ENCODE measurements around the gene FILIP1L.

Gene FILIP1L

DNA sequence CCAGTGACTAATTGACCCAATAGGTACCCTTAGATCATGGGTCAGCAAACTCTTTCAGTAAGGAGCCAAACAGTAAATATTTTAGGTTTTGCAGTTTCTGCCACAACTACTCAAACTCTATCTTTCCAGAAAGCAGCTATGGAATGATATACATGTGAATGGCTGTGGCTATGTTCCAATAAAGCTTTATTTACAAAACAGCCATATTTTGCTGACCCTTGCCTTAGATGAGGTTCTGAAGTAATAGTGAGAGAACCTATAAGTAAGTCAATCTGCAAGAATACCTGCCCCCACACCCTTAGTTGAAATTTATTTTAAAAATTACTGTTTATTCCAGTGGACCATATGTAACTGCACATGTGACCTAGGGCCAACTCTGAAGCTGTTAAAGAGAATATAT lies 162.6 kb downstream of the FILIP1L start:
- DNase-seq (ENCODE audit: low read depth in 3 of 3) = no peak

DNA sequence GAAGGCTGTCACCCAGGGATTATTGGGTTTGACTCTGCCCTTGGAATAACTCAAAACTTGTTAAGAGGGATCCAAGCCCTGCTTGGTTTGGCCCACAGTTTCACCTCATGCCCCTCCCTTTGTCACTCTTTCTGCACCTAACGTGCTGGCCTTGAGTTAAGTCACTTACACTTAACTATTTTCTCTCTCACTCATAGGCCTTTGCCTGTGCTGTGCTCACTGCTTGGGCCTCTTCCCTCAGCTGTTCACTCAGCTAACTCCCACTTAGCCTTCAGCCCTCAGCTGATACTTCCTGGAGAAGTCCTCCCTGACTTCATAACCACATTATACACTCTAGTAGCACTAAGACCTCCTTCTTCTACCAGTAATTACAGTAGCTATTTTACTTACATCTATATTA lies 163.4 kb downstream of the FILIP1L start:
- no peak for DNase-seq (ENCODE audit: low read depth in 3 of 3)

DNA sequence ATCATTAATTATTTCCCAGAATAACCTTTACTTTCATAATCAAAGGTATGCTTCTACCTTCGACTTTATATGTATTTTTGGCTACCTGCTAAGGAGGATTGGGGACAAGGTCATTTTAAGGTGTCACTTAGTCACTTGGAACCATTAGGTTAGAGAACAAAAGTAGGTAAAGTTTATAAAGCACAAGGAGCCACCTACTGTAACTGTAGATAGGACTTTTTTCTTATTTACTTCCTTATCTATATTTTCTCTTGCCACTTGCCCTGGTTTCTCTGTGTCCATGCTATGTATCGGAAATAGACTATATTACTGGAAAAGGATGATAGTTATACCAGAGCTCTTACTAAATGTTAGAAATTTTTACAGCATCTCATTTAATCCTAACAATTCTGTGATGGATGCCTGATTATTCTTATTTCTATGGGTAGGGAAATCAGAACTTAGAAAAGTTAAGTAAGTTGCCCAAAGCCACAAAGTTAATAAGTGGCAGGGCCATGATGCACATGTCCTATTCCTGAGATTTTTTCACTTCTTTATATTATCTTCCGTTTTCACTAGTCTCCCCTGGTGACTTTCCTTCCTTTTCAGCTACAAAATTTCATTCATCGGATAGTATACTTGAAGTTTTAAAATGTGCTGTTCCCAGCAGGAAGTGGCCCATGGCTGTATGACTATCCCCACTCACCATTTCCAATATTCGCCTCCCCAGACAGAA lies 164.2 kb downstream of the FILIP1L start:
- DNase-seq (ENCODE audit: low read depth in 3 of 3) = no peak

DNA sequence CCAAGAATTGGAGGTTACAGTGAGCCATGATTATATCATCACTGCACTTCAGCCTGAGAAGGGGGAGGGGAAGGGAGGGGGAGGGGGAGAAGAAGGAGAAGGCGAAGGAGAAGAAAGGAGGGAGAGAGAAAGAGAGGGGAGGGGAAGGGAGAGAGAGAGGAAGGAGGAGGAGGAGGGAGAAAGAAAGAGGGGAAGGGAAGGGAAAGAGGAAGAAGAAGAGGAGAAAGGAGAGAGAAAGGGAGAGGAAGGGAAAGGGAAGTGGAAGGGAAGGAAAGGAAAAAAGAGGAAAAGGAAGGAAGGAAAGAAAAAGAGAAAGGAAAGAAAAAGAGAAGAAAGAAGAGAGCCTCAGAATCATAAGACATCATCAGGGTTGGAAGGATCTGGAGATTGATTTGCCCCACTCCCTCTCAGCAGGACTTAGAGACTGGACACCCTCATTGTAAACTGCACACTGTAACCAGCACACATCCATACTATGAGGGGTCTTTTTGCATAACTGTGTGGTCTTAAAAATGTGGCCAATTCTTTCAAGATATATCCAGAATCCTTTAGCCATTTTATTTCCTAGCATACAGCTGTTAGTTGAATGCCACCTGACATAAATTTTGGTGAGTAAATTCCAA lies 165.7 kb downstream of the FILIP1L start:
- no peak for DNase-seq (ENCODE audit: low read depth in 3 of 3)

DNA sequence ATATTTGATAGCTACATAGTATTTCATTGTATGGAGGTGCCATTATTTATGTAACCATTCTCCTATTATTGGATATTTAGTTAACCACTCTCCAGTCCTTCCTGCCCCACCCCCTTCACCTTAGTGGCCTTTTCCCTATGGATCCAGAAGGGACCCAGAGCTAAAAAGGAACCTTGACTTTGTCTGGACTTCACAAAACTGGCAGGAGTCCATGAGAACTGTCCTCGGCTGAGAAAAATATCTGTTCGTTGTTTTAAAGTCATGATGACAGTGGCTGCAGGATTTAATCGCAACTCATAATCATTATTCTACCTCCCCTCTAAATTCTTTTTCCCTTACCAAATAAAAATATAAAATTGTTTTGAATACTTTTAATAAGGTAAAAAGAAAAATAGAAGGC lies 166.9 kb downstream of the FILIP1L start:
- DNase-seq (ENCODE audit: low read depth in 3 of 3) = no peak

DNA sequence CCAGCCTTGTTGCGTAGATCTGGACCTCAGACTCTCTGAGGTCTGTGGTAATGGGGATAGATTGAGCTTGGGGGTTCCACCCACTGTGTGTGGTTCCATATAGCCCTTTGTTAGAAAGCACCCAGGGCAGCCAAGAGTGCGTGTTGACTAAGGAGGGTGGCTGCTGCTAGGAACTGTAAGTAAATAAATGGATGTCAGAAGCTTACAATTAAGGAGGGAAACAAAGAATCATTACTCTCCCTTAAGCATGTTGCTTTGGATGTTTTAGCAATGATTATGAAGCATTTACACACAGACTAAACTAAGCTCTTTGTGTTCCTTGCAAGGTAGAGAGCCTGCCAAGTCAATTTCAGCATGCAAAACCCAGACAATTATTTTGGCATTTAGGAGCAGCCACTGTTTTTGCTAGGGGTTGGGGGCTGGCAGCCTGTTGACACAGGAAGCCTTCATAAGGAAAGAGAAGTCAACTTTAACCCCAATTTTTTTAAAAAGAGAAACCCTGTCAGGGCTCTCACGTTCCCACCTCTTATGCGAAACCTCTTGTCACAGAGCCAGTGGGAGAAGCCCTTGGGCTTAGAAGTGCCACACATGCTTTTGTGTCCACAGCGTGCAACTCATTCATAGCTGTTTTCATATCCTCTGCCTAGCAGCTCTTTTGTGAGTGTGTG lies 168.8 kb downstream of the FILIP1L start:
- no peak for DNase-seq (ENCODE audit: low read depth in 3 of 3)

DNA sequence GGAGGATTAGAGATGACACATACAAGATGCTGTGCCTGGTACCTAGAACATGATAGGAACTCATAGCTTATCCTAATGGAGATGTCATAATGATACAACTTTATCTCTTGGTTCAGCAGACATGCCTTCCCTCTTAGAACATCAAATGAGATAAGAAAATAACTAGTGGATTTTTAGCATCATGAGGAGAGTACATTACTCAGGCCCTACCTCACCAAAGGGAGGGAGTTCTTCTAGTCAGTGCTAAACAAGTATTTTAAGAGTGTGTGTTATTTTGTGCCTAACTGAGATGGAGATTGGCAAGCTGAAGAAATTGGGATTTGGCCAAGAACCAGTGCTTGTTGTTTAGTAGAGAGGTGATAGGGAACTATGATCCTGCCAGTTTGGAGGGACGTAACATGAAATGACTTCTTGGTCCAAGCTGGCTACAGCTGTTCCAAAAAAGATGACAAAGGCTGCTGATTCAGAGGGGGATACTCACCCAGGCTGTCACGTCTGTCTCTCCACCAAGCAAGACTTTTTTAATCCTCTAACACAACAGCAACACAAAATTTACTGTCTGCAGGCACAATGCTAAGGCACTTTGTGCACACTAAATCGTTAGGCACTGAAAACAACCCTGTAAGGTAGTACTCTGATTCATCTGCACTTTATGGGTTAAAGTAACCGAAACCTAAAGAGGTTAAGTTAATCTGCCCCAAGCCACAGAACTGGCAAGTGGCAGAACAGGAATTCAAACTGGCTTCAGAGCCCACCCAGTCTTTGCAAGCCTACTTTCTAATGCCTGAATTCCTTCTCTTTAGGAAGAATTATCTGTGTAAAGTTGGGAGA lies 170.2 kb downstream of the FILIP1L start:
- DNase-seq (ENCODE audit: low read depth in 3 of 3) = no peak

DNA sequence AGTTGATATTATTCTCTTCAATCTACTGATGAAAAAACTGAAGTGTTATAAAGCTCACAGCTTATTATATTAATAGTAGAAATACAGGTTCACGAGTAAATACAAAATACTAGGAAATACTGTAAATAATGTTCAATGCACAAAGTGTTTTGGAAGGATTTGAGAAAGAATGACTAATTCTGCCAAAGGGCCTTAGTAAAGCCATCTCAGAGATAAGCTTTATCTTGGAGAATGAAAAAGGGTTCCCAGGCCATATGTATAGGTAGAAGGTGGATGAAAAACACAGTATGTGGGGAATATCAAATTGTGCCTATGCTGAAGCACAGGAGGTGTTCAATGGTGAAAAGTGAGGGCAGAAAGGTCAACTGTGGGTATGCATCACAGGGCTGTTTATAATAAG lies 173.1 kb downstream of the FILIP1L start:
- no peak for DNase-seq (ENCODE audit: low read depth in 3 of 3)

DNA sequence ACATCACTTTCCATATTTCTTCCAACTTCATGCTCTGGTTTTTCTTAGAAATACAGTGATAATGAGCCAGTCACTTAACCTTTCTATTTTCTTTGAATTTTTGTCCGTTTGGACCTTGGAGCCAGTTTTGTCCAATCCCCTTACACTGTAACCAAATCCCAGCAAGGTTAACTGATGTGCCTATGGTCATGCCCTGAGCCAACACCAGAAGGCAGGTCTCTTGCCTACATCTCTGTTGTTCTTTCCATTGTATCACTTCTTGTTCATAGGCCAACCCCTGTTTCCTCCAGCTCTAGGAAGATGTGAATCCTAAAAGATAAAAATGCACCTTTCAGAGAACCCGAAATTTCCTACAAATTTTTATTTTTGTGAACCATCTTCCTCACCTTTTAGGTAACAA lies 174.0 kb downstream of the FILIP1L start:
- DNase-seq (ENCODE audit: low read depth in 3 of 3) = no peak

DNA sequence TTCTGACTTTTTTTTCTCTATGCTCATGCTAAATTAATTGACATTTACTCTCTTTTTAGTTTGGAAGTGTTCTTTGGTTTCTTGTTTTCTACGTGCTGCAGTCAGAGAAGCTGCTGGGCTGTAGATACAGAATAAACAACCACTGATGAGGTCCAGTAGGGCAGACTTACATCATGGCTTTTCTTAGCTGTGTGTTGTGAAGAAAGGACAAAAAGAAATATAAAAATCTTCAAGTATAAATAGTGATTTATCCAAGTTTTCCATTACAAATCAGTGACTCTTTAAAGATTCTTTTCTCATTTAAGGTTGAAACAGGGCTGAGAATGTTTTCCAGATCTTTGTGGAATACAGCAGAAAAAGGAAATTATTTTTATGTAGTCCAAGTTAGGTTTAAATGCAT lies 174.4 kb downstream of the FILIP1L start:
- DNase-seq (ENCODE audit: low read depth in 3 of 3) = no peak

DNA sequence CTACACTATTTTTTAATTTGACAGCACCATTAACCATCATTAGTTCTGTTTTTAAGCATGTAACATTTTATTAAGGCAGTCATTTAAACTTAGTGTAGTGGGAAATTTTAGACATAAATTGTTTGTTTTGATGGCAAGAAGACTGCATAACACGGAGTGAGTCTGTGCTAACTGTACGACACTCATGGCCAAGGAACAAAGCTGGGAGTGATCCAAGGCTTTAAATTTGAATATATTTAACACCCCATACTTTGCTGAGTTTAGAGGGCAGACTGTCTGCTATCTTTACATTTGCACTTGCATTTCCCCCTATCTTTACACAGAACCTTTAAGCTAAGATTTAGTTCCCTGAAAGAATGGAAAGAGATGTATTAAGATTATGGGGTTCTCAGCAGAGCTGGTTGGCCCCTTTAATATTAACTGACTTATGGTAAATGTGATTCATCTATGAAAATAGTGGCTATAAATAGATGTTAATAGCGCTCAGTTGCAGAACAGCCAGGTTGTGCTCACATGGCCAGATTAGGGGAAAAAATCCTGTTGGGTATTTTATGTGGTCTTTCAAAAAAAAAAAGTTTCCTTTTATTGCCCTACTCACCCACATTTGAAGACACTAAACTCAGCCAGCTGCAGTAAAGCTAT lies 175.9 kb downstream of the FILIP1L start:
- DNase-seq (ENCODE audit: low read depth in 3 of 3) = no peak

DNA sequence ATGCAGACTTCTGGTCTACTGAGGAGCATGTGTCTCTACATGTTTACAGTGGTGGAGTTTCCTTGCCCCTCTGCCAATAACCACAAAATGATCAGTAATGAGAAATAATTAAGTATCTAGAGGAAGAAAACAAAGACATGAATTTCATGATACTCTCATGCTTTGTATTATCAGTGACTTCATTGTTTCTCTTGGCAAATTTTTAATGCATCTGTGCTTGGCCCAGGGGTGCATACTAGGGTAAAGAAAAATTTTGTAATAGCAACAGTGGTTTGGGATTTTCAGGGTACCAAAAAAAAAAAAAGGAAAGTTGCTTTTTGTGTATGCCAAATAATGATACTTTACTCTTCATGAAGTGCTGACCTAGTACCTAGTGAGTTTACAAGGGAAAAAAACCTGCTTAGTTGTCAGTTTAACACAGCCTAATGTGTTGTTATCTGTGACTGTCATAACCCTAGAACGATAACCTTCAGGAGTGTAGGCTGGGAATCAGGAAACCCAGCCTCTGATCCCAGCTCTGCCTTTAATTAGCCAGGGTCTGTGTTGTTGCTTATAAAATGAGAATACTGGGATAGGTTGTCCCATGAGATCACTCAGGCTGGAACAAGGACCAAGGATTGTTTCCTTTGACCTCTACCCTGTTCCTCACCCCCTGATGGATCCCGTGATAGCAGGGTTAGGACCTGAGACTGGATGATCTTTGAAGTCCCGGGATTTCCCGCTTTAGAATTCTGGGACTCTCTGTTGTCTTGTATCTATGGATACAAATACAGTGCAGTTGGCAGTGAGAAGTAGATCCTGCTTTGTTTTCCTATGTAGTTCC lies 179.1 kb downstream of the FILIP1L start:
- DNase-seq (ENCODE audit: low read depth in 3 of 3) = no peak

DNA sequence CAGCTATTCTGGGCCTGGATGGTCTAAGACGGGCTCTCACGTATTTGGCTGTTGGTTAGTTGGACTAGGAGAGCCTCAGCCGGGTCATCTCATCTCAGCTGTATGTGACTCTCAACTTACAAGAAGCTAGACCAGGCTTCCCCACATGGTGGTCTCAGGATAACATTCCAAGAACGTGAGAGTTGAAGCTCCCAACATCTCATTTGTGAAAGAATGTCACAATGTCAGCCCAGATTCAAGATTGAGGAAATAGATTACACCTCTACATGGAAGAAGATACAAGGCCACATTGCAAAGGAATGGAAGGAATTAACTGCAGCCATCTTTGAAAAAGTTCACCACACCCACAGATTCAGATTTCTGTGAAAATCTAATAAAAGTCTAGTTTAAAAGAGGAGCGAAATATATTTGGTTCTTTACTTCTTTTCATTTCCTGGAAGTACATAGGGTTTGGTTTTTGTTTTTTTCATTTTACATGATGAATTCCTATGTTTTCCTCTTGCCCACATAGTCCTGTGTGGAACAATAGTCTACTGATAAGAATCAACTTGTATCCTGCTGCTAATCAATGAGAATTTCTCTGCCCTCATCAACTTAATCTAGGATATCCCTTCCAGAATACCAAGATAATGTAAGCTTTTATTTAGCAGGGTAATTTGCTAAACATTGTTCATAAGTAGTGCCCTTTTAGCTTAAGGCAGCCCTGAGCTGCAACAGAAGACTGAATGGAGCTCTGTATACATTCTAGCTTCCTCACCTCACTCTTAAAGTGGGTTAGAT lies 180.1 kb downstream of the FILIP1L start:
- no peak for DNase-seq (ENCODE audit: low read depth in 3 of 3)

DNA sequence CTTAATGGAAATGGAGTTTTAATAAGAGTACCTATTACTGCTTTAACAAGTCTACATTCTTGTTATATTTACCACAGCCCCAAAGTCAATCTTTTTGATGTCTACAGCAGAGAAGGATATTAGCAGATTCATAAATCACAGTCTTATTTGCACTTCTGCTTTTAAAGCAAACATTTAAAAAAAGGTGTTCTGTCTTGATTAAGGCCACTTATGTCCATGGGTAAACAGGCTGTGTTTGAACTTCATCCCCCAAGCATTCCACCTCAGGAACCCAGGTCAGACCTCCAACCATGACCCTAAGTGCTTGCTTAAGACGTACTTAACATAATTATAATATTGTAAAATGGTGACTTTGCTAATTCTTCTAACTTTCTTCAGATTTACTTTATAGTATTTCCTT lies 183.2 kb downstream of the FILIP1L start:
- DNase-seq (ENCODE audit: low read depth in 3 of 3) = no peak

DNA sequence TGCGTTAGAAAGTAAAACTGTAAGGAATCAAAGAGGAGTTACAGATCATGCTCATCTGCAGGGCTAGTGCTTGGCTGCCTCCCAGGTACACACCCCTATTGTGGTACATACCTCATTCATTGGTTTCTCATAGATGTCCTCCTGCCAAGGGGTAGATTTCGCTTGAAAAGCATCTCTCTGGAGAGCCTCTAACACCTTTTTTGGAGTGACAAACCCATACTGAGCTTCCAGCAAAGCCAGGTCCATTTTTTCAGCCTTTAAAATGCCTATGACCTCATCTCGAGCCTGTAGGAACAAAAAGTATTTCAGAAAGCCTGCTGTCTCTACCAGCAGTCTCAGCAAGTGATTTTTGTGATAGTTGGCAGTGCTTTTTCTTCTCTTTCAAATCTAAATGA lies 184.6 kb downstream of the FILIP1L start:
- DNase-seq (ENCODE audit: low read depth in 3 of 3) = no peak

DNA sequence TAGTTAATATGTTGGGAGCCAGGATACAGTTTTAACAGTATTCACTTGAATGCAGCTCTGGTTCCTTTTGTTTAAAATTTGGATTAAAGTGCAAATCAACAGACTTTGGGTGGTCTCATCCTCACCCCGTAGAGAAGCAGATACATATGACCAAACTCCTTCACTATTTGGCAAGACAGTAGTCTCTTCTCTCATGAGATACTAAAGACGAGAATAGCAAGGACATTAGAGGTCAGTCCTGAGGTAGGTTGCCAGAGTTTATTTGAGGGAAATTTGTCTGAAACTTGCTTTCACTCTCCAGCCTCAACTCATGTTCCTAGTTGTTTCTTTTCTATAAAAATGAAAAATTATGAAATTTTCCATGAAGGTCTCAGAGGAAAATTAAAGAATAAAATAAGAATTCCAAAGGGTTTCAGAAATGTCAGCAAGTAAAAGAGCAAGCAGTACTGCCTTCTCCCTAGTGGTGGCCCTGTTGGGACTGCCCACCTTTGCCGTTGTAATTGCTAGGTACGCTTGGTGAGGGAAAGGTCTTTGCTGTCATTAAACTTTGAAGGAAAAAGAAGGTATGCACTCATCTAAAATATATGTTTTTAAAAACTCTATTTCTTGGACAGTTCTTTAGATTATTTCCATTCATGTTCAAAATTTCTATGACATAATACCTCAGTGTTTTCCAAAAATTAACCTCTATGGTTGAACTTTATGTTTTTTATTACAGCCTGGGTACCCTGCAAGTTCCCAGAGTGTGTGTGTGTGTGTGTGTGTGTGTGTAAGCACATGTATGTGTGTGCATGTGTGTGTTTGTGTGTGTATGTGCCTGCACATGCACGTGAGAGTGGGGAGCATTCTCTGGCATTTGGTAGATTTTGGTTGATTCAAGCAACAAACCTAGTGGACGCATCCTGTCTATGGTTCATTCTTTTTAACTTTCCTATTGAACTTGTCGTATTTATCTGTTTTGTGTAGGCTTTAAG lies 185.2 kb downstream of the FILIP1L start:
- no peak for DNase-seq (ENCODE audit: low read depth in 3 of 3)

DNA sequence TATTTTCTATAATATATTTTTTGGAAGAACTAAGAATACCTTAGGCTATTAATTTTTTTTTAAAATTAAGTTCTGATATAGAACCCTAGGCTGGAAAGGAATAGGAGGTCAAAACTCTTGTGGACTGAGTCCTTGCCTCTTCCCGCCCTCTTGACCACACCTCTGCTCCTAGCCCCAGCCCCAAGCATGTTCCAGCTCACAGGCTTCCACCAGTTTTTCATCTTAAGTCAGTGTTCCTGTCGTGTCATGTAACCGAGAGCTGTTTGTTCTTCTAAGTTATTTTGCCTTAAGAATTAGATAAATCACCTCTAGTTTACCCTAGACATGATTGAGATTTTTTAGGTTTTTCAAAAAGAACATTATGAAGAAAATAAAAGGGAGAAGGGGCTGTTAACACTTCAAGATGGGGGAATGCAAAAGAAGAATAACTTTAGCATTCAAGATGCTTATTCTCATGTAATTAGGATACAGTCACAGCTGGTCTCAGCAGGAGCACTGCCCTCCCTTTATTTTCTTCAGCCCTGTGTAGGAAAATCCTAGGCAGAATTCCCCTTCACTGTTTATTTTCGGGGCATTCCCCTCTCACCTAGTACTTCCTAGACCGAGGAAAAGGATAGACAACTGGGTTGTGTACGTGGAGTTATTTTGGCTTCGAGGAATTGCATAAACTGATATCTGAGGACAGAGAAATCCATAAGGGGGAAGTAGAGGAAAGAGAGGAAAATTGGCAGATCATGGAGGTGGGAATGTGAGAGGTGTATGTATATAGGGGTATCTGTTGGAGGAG lies 186.4 kb downstream of the FILIP1L start:
- DNase-seq (ENCODE audit: low read depth in 3 of 3) = no peak

DNA sequence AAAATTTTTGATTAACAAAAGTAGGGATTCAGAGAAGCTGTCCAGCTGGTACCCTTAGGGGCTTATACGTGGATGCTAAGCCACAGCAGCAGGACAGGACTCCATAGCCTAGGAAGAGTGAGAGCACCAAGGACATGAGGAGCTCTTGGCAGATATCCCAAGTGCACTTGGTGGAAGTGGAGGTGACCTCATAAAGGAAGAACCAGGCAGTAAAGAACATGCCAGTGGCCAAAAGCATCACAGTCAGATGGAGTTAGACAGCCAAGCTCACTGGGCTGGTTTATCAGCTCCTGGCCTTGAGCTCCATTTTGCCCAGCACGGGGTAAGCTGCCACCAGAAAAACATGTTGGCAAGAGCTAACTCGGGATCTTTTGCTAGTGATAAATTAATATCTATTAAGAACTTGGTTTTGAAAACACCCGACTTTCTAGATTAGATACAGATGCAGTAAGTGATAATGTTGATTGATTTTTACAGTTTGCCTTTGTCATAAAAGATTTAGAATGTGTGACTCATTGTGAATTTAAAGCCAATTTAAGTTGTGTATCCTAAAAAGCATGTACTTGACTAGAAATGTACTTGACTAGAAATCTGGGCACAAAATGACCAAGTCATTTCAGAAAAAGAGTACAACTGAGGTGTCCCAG lies 188.6 kb downstream of the FILIP1L start:
- DNase-seq (ENCODE audit: low read depth in 3 of 3) = no peak

All from stimulated activated CD4-positive, alpha-beta T cell treated with anti-CD3 and anti-CD28 coated beads, TNF-alpha, amount 100 ng/mL, for 48 hours (primary cell).